ENCODE measurements around the gene SPATS2L. TPM values are rescaled to one million over a fixed set of nuclear protein-coding genes. Genes with fewer than 3 reads are reported as not detected.

SPATS2L gene
- total RNA-seq, 2 donors from 2014 or later: 77.4 to 88.7 TPM

GRCh38 chr2:200321780-200322534 is 15.5 kb downstream of the SPATS2L start:
- H3K4me3 ChIP-seq: no peak overlapping the region
- H3K27ac ChIP-seq: no peak overlapping the region
- intact Hi-C loops (cut with DNase I): no loop called here
- 59% methylated on average over 6 of the region's 6 CpGs for WGBS
- no peaks in the 10 kb centered on the region for H3K27me3 ChIP-seq (replicated peaks; ENCODE audit: insufficient read depth)
- H3K9me3 ChIP-seq: no peaks in the 10 kb centered on the region
- TF ChIP-seq POLR2A (IDR thresholded peaks at IDR 0.05) (no peak), CTCF (IDR thresholded peaks at IDR 0.05) (no peak), POLR2AphosphoS5 (IDR thresholded peaks at IDR 0.05) (no peak)
- H3K36me3 ChIP-seq: no peaks in the 10 kb centered on the region
- H3K4me1 ChIP-seq (replicated peaks): peaks cover 3% of the 10 kb centered on the region
- no peak for DNase-seq (ENCODE audit: low spot score)

- no peak overlapping the region for H3K4me3 ChIP-seq
- no peak for TF ChIP-seq POLR2AphosphoS5 (IDR thresholded peaks at IDR 0.05)
- TF ChIP-seq CTCF (IDR thresholded peaks at IDR 0.05): no peak
- TF ChIP-seq POLR2A (IDR thresholded peaks at IDR 0.05): no peak
- H3K4me1 ChIP-seq (replicated peaks): no peaks in the 10 kb centered on the region
- WGBS: 39% methylated on average over 1 of the region's 1 CpG
- no peak overlapping the region for H3K27ac ChIP-seq
- no peaks in the 10 kb centered on the region for H3K27me3 ChIP-seq (replicated peaks; ENCODE audit: insufficient read depth)
- no peak for DNase-seq (ENCODE audit: low spot score)
- no peaks in the 10 kb centered on the region for H3K36me3 ChIP-seq
- intact Hi-C loops (cut with DNase I): no loop called here
- no peaks in the 10 kb centered on the region for H3K9me3 ChIP-seq
Observed at GRCh38 chr2:200322607-200323006, 16.1 kb downstream of the SPATS2L start.

- TF ChIP-seq CTCF (IDR thresholded peaks at IDR 0.05) (no peak), POLR2A (IDR thresholded peaks at IDR 0.05) (no peak), POLR2AphosphoS5 (IDR thresholded peaks at IDR 0.05) (no peak)
- no peaks in the 10 kb centered on the region for H3K4me1 ChIP-seq (replicated peaks)
- DNase-seq (ENCODE audit: low spot score): no peak
- no peaks in the 10 kb centered on the region for H3K36me3 ChIP-seq
- intact Hi-C loops (cut with DNase I): no loop called here
- H3K27me3 ChIP-seq (replicated peaks; ENCODE audit: insufficient read depth): no peaks in the 10 kb centered on the region
- no peak overlapping the region for H3K4me3 ChIP-seq
- no peaks in the 10 kb centered on the region for H3K9me3 ChIP-seq
- H3K27ac ChIP-seq: no peak overlapping the region
- WGBS: 73% methylated on average over 1 of the region's 1 CpG
Observed at GRCh38 chr2:200324362-200324761, 17.9 kb downstream of the SPATS2L start.

GRCh38 chr2:200329384-200329783 is 22.9 kb downstream of the SPATS2L start:
- no peak overlapping the region for H3K4me3 ChIP-seq
- no peaks in the 10 kb centered on the region for H3K27me3 ChIP-seq (replicated peaks; ENCODE audit: insufficient read depth)
- 66% methylated on average over 2 of the region's 2 CpGs for WGBS
- no peaks in the 10 kb centered on the region for H3K4me1 ChIP-seq (replicated peaks)
- H3K36me3 ChIP-seq: no peaks in the 10 kb centered on the region
- H3K27ac ChIP-seq: no peak overlapping the region
- no peaks in the 10 kb centered on the region for H3K9me3 ChIP-seq
- intact Hi-C loops (cut with DNase I): no loop called here
- no peak for DNase-seq (ENCODE audit: low spot score)
- no peak for TF ChIP-seq CTCF (IDR thresholded peaks at IDR 0.05)
- no peak for TF ChIP-seq POLR2AphosphoS5 (IDR thresholded peaks at IDR 0.05)

GRCh38 chr2:200329798-200330197 is 23.3 kb downstream of the SPATS2L start:
- intact Hi-C loops (cut with DNase I): no loop called here
- no peaks in the 10 kb centered on the region for H3K36me3 ChIP-seq
- TF ChIP-seq CTCF (IDR thresholded peaks at IDR 0.05) (no peak), POLR2AphosphoS5 (IDR thresholded peaks at IDR 0.05) (no peak)
- no peaks in the 10 kb centered on the region for H3K9me3 ChIP-seq
- no peak for DNase-seq (ENCODE audit: low spot score)
- H3K4me1 ChIP-seq (replicated peaks): no peaks in the 10 kb centered on the region
- no peak overlapping the region for H3K4me3 ChIP-seq
- 45% methylated on average over 3 of the region's 3 CpGs for WGBS
- H3K27me3 ChIP-seq (replicated peaks; ENCODE audit: insufficient read depth): no peaks in the 10 kb centered on the region
- no peak overlapping the region for H3K27ac ChIP-seq

Data from prostate gland (tissue), 2 donors.